ENCODE measurements around the gene UHMK1. TPM values are rescaled to one million over a fixed set of nuclear protein-coding genes. Genes with fewer than 3 reads are reported as not detected.

Gene UHMK1
- total and polyA plus RNA-seq, 2 donors = 13.3 to 58.2 TPM

Small RNA genes lying within 50 kb of the gene (small RNA-seq; reads per million reads assigned to genes)
- gene UQCRBP2 = not detected

Other genes starting within 250 kb of the UHMK1 start
- gene SPATA46, start 121.0 kb upstream of the UHMK1 start, total RNA-seq = not detected
- not detected for gene SPATA46, start 121.0 kb upstream of the UHMK1 start, polyA plus RNA-seq
- gene C1orf226, start 116.1 kb upstream of the UHMK1 start, total RNA-seq = 1.4 TPM
- gene C1orf226, start 116.1 kb upstream of the UHMK1 start, polyA plus RNA-seq = 2.2 TPM
- 0.37 TPM for gene SH2D1B, start 85.7 kb upstream of the UHMK1 start, total RNA-seq
- 0.08 TPM for gene SH2D1B, start 85.7 kb upstream of the UHMK1 start, polyA plus RNA-seq
- gene UAP1, start 63.9 kb downstream of the UHMK1 start, total RNA-seq = 54.8 TPM
- gene UAP1, start 63.9 kb downstream of the UHMK1 start, polyA plus RNA-seq = 78.4 TPM
- gene DDR2, start 134.6 kb downstream of the UHMK1 start, total RNA-seq = 101 TPM
- 57.9 TPM for gene DDR2, start 134.6 kb downstream of the UHMK1 start, polyA plus RNA-seq